ENCODE data around the gene NONO.
A peak's percentile ranks its signal among the peaks of the same experiment; 100 is the strongest.
"Not testable (repeated sequence)": the region's sequence is repeated elsewhere in the genome, so short reads cannot be mapped to it uniquely, and the experiment has no call there.

The NONO gene

DNA sequence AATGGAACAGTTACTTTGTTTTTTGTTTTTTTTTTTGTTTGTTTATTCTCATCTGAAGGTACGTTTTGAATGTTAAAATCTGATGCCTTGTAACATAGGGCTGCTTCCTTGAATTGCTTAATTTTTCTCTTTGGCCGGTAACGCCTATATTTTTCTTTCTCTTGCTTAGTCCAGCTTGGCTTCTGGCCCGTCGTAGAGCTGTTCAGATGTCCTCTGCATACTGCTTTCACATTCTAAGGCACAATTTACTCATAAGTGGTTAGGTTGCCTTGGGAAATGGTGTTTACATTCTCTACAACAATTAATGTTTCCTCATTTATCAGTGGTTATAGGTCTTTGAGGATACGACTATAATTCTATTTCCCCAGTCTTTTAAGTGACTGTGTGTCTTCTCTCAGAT lies 7.9 kb downstream of the NONO start:
- peaks cover 83% of the 10 kb centered on the region for H3K36me3 ChIP-seq (ENCODE audit: control insufficient read depth, insufficient read depth, low read length)
- H3K4me3 ChIP-seq (ENCODE audit: low read depth, low read length): no peak overlapping the region
- no peaks in the 10 kb centered on the region for H3K4me1 ChIP-seq (ENCODE audit: control insufficient read depth, insufficient read depth, low read length)
- H3K9ac ChIP-seq (ENCODE audit: low read depth, low read length): no peak overlapping the region
- no peaks in the 10 kb centered on the region for H3K27me3 ChIP-seq (ENCODE audit: control insufficient read depth, insufficient read depth, low read length)
- H3K27ac ChIP-seq (ENCODE audit: low read depth, low read length): no peak overlapping the region
- peaks cover 14% of the 10 kb centered on the region; the same call in 1 of the 2 replicates for H3K9me3 ChIP-seq (ENCODE audit: control insufficient read depth, insufficient read depth, low read length)

DNA sequence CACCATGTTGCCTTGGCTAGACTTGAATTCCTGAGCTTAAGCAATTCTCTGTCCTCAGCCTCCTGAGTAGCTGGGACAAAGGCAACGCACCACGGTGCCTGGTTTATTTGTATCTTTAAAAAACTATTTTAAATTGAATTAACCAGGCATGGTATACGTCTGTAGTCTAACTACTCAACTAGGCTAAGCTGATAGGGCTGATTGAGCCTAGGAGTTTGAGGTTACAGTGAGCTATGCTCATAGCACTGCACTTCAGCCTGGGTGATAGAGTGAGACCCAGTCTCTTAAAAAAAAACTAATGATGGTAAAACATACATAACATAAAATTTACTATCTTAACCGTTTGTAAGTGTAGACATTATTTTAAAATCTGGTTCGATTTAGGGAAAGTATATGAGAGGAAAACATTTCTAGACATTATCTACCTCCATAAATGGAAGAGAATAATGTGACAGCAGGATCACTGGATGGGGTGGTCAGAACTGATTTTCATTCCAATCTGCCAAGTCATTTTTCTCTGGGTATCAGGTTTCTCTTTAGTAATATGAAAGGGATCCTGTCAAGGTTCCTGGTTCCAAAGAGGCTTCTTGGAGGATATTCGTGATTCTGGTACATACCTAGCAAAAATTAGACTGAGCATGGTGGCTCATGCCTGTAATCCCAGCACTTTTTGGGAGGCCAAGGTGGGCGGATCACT lies 9.4 kb downstream of the NONO start:
- Histone ChIP-seq H3K9me3 (ENCODE audit: control insufficient read depth, insufficient read depth, low read length) (peaks cover 13% of the 10 kb centered on the region; the same call in 1 of the 2 replicates), H3K27me3 (ENCODE audit: control insufficient read depth, insufficient read depth, low read length) (no peaks in the 10 kb centered on the region), H3K36me3 (ENCODE audit: control insufficient read depth, insufficient read depth, low read length) (peaks cover 90% of the 10 kb centered on the region), H3K4me1 (ENCODE audit: control insufficient read depth, insufficient read depth, low read length) (no peaks in the 10 kb centered on the region), H3K9ac (ENCODE audit: low read depth, low read length) (no peak overlapping the region), H3K27ac (ENCODE audit: low read depth, low read length) (no peak overlapping the region), H3K4me3 (ENCODE audit: low read depth, low read length) (no peak overlapping the region)

DNA sequence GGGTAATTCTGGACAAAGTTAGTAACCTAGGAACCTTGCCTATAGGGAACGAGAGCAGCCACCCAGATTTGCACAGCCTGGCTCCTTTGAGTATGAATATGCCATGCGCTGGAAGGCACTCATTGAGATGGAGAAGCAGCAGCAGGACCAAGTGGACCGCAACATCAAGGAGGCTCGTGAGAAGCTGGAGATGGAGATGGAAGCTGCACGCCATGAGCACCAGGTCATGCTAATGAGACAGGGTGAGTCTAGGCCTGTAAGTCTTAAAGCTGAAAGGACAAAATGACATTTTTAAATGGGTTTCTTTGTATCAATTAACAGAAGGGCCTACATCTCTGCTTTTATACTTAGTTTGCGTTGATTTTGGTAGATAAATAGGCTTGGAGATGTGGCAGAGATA lies 13.4 kb downstream of the NONO start:
- Histone ChIP-seq H3K27me3 (ENCODE audit: control insufficient read depth, insufficient read depth, low read length) (no peaks in the 10 kb centered on the region), H3K36me3 (ENCODE audit: control insufficient read depth, insufficient read depth, low read length) (peaks cover 91% of the 10 kb centered on the region), H3K4me1 (ENCODE audit: control insufficient read depth, insufficient read depth, low read length) (no peaks in the 10 kb centered on the region)

DNA sequence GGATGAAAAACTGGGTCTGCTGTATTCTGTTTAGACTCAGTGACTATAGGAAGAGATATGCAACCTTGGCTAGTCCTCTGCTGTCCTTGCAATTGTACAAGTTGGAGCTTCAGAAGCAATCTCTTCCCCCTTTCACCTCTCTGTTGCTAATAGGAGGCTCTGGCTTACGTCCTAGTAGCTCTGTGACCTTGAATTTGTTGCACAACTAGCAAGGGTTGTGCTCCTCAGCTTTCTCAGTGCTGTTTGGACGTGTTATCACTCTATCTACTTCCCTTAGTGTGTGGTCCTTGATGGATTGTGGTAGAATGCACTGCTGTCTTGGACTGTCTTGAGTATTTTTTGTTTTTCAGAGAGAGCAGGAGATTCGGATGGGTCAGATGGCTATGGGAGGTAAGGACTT lies 14.7 kb downstream of the NONO start:
- H3K4me1 ChIP-seq (ENCODE audit: control insufficient read depth, insufficient read depth, low read length): no peaks in the 10 kb centered on the region
- H3K27ac ChIP-seq (ENCODE audit: low read depth, low read length): no peak overlapping the region
- no peak overlapping the region for H3K9ac ChIP-seq (ENCODE audit: low read depth, low read length)
- no peaks in the 10 kb centered on the region for H3K27me3 ChIP-seq (ENCODE audit: control insufficient read depth, insufficient read depth, low read length)
- no peak overlapping the region for H3K4me3 ChIP-seq (ENCODE audit: low read depth, low read length)
- H3K9me3 ChIP-seq (ENCODE audit: control insufficient read depth, insufficient read depth, low read length): peaks cover 12% of the 10 kb centered on the region
- H3K36me3 ChIP-seq (ENCODE audit: control insufficient read depth, insufficient read depth, low read length): peaks cover 85% of the 10 kb centered on the region

More for the DNA sequence above, 13.4 kb downstream of the NONO start:
- H3K27ac ChIP-seq (ENCODE audit: low read depth, low read length): no peak overlapping the region
- no peak overlapping the region for H3K4me3 ChIP-seq (ENCODE audit: low read depth, low read length)
- H3K9me3 ChIP-seq (ENCODE audit: control insufficient read depth, insufficient read depth, low read length): peaks cover 9% of the 10 kb centered on the region
- H3K9ac ChIP-seq (ENCODE audit: low read depth, low read length): no peak overlapping the region

DNA sequence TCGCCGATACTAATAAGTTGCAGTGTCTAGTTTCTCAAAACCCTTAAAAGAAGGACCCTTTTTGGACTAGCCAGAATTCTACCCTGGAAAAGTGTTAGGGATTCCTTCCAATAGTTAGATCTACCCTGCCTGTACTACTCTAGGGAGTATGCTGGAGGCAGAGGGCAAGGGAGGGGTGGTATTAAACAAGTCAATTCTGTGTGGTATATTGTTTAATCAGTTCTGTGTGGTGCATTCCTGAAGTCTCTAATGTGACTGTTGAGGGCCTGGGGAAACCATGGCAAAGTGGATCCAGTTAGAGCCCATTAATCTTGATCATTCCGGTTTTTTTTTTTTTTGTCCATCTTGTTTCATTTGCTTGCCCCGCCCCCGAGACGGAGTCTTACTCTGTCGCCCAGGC lies 16.6 kb downstream of the NONO start:
- not testable (repeated sequence) for H3K27ac ChIP-seq (ENCODE audit: low read depth, low read length); H3K27me3 ChIP-seq (ENCODE audit: control insufficient read depth, insufficient read depth, low read length); H3K4me3 ChIP-seq (ENCODE audit: low read depth, low read length); H3K9ac ChIP-seq (ENCODE audit: low read depth, low read length); H3K4me1 ChIP-seq (ENCODE audit: control insufficient read depth, insufficient read depth, low read length)
- peaks cover 22% of the 10 kb centered on the region for H3K9me3 ChIP-seq (ENCODE audit: control insufficient read depth, insufficient read depth, low read length)
- H3K36me3 ChIP-seq (ENCODE audit: control insufficient read depth, insufficient read depth, low read length): peaks cover 81% of the 10 kb centered on the region

DNA sequence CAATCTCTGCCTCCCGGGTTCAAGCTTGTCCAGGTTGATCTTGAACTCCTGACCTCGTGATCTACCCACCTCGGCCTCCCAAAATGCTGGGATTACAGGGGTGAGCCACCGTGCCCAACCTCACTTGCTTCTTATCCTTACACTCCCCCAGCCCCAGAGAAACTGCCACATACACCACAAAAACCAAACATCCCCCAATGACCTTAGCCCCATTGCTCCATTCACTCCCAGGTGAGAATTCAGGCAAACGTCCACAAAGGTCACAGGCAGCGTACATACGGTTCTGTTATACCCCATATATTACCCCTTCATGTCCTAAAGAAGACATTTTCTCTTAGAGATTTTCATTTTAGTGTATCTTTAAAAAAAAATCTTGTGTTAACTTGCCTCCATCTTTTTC lies 17.1 kb downstream of the NONO start:
- not testable (repeated sequence) for H3K4me1 ChIP-seq (ENCODE audit: control insufficient read depth, insufficient read depth, low read length); H3K27me3 ChIP-seq (ENCODE audit: control insufficient read depth, insufficient read depth, low read length); H3K9ac ChIP-seq (ENCODE audit: low read depth, low read length); H3K27ac ChIP-seq (ENCODE audit: low read depth, low read length); H3K4me3 ChIP-seq (ENCODE audit: low read depth, low read length)
- peaks cover 26% of the 10 kb centered on the region for H3K9me3 ChIP-seq (ENCODE audit: control insufficient read depth, insufficient read depth, low read length)
- H3K36me3 ChIP-seq (ENCODE audit: control insufficient read depth, insufficient read depth, low read length): peaks cover 84% of the 10 kb centered on the region

DNA sequence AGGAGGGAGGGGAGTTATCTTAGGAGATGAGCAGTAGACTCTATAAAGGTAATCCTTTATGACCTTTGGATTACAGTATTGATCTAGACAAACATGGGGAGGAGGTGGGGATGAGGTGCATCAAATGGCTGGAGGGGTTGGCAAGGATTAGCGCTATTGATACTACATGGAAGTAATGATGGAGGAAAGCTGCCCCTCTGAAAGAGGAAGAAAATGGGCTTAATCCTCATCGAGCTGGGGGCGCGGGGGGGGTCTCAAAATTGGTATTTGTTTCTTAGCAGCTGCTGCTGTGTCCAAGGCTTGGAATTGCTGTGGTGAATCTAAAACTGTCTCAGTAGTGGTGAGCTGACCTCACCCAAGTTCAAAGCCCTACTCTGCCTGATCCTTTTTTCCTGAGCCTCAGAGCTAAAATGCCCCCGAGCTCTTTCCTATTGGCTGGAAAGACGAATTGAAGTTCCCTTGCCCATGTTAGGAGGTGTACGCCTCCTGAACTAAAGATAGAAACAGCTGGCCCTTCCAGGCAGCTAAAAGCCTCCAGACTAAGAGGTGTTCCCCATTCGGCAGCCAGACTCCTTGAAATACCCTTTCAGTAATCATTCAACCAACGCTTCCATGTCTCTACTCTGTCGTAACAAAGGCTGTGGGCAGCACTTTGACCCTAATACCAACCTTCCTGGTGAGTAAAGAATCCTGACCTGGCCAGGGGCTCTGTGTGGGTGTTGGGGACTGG lies 17.9 kb downstream of the NONO start, which contains the start of gene ITGB1BP2:
TSS of gene ITGB1BP2 (plus strand) at position 556 of the 730 bp plus-strand sequence. CDS start at position 613, 57 bp downstream.
- Histone ChIP-seq H3K4me1 (ENCODE audit: control insufficient read depth, insufficient read depth, low read length) (no peaks in the 10 kb centered on the region), H3K27ac (ENCODE audit: low read depth, low read length) (peak within 1 kb of the TSS; percentile 11), H3K9ac (ENCODE audit: low read depth, low read length) (no peak within 1 kb of the TSS), H3K9me3 (ENCODE audit: control insufficient read depth, insufficient read depth, low read length) (peaks cover 26% of the 10 kb centered on the region), H3K4me3 (ENCODE audit: low read depth, low read length) (no peak within 1 kb of the TSS), H3K36me3 (ENCODE audit: control insufficient read depth, insufficient read depth, low read length) (peaks cover 77% of the 10 kb centered on the region), H3K27me3 (ENCODE audit: control insufficient read depth, insufficient read depth, low read length) (no peaks in the 10 kb centered on the region)

DNA sequence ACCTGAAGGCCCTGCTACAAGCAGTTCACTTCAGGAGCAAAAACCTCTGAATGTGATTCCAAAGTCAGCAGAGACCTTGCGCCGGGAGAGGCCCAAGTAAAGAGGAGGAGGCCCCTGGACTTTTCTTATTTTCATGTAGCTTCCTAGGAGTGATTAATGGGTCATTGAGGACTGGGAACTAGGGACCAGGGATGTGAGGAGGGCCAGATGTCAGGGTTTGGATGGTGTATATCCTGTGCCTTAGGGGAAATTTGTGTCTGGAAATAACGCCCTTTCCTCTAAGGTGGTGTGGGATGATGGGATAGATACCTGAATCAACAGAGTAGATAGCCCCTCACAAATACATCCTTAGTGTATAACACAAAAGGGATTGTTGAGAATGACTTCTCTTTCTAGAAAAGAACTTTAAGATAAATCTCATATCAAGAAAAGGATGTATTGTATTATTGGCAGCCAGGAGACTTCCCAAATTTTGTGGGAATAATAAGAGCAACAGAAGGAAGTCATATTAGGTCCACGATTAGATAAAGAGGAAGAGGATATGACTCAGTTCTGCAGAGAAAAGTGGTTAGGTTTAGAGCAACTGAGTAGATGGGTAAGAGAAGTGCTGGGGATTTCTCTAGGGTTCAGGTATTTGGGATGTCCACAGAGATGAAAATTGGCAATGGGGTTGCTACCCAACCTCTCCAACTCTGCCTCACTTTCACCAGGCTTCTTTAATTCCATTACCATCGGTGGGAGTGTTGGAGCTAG lies 19.2 kb downstream of the NONO start:
- no peaks in the 10 kb centered on the region for H3K4me1 ChIP-seq (ENCODE audit: control insufficient read depth, insufficient read depth, low read length)
- peaks cover 26% of the 10 kb centered on the region for H3K9me3 ChIP-seq (ENCODE audit: control insufficient read depth, insufficient read depth, low read length)
- H3K4me3 ChIP-seq (ENCODE audit: low read depth, low read length): no peak overlapping the region
- peaks cover 64% of the 10 kb centered on the region for H3K36me3 ChIP-seq (ENCODE audit: control insufficient read depth, insufficient read depth, low read length)
- no peak overlapping the region for H3K9ac ChIP-seq (ENCODE audit: low read depth, low read length)
- no peaks in the 10 kb centered on the region for H3K27me3 ChIP-seq (ENCODE audit: control insufficient read depth, insufficient read depth, low read length)
- H3K27ac ChIP-seq (ENCODE audit: low read depth, low read length): peak overlapping the region; percentile 5

DNA sequence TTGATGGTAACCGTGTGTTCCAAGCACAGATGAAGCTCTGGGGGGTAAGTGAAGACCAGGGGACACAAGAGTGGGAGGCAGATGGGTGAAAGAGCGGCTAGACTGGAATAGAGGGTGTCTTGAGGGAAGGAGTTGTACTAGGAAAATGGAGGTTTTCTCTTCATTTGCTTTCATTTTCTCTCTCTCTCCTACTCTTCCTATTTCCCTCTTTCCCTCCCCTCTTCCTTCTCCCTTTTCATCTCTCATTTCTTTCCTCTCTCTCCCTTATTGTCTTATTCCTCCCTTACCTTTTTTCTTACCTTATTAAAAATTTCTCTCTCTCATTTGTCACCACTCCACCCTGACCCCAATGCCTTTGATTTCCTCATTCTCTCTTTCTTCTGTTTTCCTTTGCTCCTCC lies 21.1 kb downstream of the NONO start:
- Histone ChIP-seq H3K4me1 (ENCODE audit: control insufficient read depth, insufficient read depth, low read length) (no peaks in the 10 kb centered on the region), H3K36me3 (ENCODE audit: control insufficient read depth, insufficient read depth, low read length) (peaks cover 52% of the 10 kb centered on the region), H3K9me3 (ENCODE audit: control insufficient read depth, insufficient read depth, low read length) (peaks cover 17% of the 10 kb centered on the region; the same call in 1 of the 2 replicates), H3K27ac (ENCODE audit: low read depth, low read length) (no peak overlapping the region), H3K27me3 (ENCODE audit: control insufficient read depth, insufficient read depth, low read length) (no peaks in the 10 kb centered on the region), H3K9ac (ENCODE audit: low read depth, low read length) (no peak overlapping the region), H3K4me3 (ENCODE audit: low read depth, low read length) (no peak overlapping the region)

DNA sequence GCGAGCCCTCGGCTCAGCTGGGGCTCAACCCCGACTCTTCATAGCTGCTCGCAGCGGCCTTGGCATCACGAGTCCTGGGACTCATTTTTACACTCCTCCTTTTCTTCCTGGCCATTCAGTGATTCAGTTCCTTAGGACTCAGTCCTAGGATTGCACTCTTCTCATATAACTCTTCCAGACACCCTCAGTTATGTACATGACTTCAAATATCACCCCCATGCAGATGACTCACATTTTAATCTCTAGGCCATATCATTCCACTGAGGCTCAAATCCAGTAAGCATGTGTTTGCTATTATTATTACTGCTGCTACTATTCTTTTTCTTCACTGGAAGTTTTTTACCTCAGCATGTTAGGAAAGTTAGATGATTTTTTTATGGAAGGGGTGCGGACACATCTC lies 32.5 kb downstream of the NONO start:
- Histone ChIP-seq H3K27me3 (ENCODE audit: control insufficient read depth, insufficient read depth, low read length) (no peaks in the 10 kb centered on the region), H3K9ac (ENCODE audit: low read depth, low read length) (no peak overlapping the region), H3K27ac (ENCODE audit: low read depth, low read length) (no peak overlapping the region), H3K4me3 (ENCODE audit: low read depth, low read length) (no peak overlapping the region), H3K9me3 (ENCODE audit: control insufficient read depth, insufficient read depth, low read length) (peaks cover 19% of the 10 kb centered on the region), H3K36me3 (ENCODE audit: control insufficient read depth, insufficient read depth, low read length) (0 out of 2 replicates have a peak, but pooled peaks cover 6% of the 10 kb centered on the region), H3K4me1 (ENCODE audit: control insufficient read depth, insufficient read depth, low read length) (no peaks in the 10 kb centered on the region)

DNA sequence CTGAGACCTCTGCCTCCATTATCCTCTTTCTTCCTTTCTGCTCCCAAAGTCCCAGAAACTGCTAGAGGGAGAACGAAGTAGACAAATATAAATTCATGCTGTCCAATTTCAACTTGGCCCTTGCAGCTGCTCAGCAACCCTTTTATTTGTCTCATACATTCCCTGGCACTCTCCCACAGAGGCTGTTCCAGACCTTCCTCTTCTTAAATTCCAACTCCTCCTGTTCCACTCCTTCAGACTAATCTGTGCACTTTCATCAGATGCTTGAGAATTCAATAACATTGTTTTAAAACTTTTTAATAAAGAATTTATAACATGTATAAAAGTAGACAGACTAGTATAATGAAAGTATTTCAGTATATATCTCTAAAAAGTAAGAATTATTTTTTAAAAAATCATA lies 33.5 kb downstream of the NONO start:
- not testable (repeated sequence) for H3K27ac ChIP-seq (ENCODE audit: low read depth, low read length); H3K4me3 ChIP-seq (ENCODE audit: low read depth, low read length); H3K36me3 ChIP-seq (ENCODE audit: control insufficient read depth, insufficient read depth, low read length); H3K9ac ChIP-seq (ENCODE audit: low read depth, low read length); H3K27me3 ChIP-seq (ENCODE audit: control insufficient read depth, insufficient read depth, low read length); H3K4me1 ChIP-seq (ENCODE audit: control insufficient read depth, insufficient read depth, low read length)
- H3K9me3 ChIP-seq (ENCODE audit: control insufficient read depth, insufficient read depth, low read length): peaks cover 19% of the 10 kb centered on the region; the same call in 1 of the 2 replicates

All from HUES48 (cell line).